ENCODE results near the gene TNFRSF25.
A peak's percentile ranks its signal among the peaks of the same experiment; 100 is the strongest.

DNA sequence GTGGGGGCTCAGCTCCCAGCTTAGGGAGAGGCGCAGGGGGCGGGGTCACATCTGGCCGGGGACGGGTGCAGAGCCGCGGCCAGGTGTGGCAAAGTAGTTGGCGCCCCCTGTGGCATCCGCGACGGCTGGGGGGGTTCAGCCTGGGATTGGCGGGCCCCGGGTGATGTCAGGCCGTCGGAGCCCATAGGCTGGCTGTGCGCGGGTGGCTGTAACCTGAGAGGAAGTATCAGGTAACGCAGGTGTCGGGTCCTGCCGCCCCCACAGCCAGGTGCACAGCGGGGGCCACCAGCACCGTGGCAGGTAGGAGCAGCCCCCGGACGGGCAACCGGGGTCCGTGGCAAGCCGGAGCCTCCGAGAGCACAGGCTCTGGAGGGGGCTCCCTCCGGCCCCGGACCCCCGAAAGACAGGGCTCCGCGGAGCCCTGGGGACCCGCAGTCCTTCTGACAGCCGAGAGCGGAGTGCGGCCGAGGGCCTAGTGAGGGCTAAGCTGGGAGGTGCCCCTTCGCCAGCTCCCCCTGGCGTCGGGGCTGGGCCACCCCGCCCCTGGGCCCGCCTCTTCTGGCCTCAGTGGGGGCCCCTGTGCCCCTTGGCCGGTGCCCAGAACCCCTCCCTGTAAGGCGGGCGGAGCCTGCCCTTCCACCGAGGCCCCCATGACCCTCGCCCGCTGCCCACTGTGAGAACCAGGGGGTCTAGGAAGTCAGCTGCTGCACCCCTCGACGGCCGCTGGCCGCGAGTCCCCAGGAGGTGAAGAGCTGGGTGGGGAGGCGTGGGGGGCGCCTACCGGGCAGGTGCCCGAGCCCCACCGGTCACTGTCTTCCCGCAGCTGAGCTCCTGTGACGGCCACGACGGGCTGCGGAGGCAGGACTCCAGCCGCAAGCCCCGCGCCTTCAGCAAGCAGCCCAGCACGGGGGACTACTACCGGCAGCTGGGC lies 17.9 kb downstream of the TNFRSF25 start:
- TF ChIP-seq CTCF (IDR thresholded peaks at IDR 0.05; ENCODE audit: poor library complexity, severe bottlenecking) (peak; percentile 13), SMC3 (conservative IDR thresholded peaks at IDR 0.05; ENCODE audit: poor library complexity) (no peak), EZH2 (IDR thresholded peaks at IDR 0.05; ENCODE audit: borderline replicate concordance, insufficient read depth, low read length, poor library complexity, severe bottlenecking) (peak; percentile 58), RAD21 (conservative IDR thresholded peaks at IDR 0.05) (no peak), EP300 (conservative IDR thresholded peaks at IDR 0.05; ENCODE audit: poor library complexity, severe bottlenecking) (no peak), TAF1 (IDR thresholded peaks at IDR 0.05; ENCODE audit: low read depth) (no peak), MXI1 (conservative IDR thresholded peaks at IDR 0.05; ENCODE audit: poor library complexity, severe bottlenecking) (no peak), POLR2AphosphoS5 (IDR thresholded peaks at IDR 0.05) (no peak), REST (IDR thresholded peaks at IDR 0.05; ENCODE audit: borderline replicate concordance) (no peak)
